Heart left ventricle (tissue), 16 donors: ENCODE results near the gene NCOA5. TPM values are rescaled to one million over a fixed set of nuclear protein-coding genes. Genes with fewer than 3 reads are reported as not detected.

Source experiments
- ATAC-seq, 4 donors: fragments of 200-7000 bp; cut with Tn5 transposase; one replicate each; pipeline ENCODE4 v1.9.1; 2020 to 2022; ENCODE audit warnings: moderate library complexity in 4 of 4, mild to moderate bottlenecking in 3 of 4, moderate number of reproducible peaks in 1 of 4
- DNase-seq, 5 donors: peaks; one replicate each; pipeline ENCODE4 v3.0.0-alpha.2; 2020
- H3K27ac ChIP-seq, 12 donors: fragments of 200-600 bp; sonication (generic) in 4 of 12; one replicate each; pipeline versions ENCODE4 v1.5.0 to v1.8.0; 2016 to 2022; ENCODE audit warnings: mild to moderate bottlenecking in 2 of 12
- H3K27me3 ChIP-seq, 9 donors: fragments of 200-600 bp; sonication (generic) in 2 of 9; one replicate each; pipeline versions ENCODE4 v1.5.1 to v1.8.0; 2016 to 2022; ENCODE audit warnings: mild to moderate bottlenecking in 3 of 9
- H3K36me3 ChIP-seq, 9 donors: fragments of 200-600 bp; sonication (generic) in 2 of 9; one replicate each; pipeline versions ENCODE4 v1.5.0 to v1.8.0; 2018 to 2022; ENCODE audit warnings: mild to moderate bottlenecking in 2 of 9
- H3K4me1 ChIP-seq, 12 donors: fragments of 200-600 bp; sonication (generic) in 4 of 12; one replicate each; pipeline versions ENCODE4 v1.5.0 to v1.8.0; 2016 to 2022; ENCODE audit warnings: mild to moderate bottlenecking in 3 of 12
- H3K4me3 ChIP-seq, 12 donors: fragments of 200-600 bp; sonication (generic) in 4 of 12; one replicate each; pipeline versions ENCODE4 v1.5.0 to v1.8.0; 2017 to 2022; ENCODE audit warnings: mild to moderate bottlenecking in 9 of 12, moderate library complexity in 4 of 12
- H3K9me3 ChIP-seq, 12 donors: fragments of 200-600 bp; sonication (generic) in 4 of 12; one replicate each; pipeline versions ENCODE4 v1.5.0 to v1.8.0; 2016 to 2022; ENCODE audit warnings: mild to moderate bottlenecking in 1 of 12
- CTCF ChIP-seq, 12 donors: fragments of 200-600 bp; sonication (generic) in 4 of 12; IDR thresholded peaks; one replicate each; pipeline versions ENCODE4 v1.5.0 to v1.8.0; 2018 to 2022; ENCODE audit warnings: antibody characterized with exemption in 12 of 12, mild to moderate bottlenecking in 5 of 12
- POLR2A ChIP-seq, 2 donors: fragments of 450-650 bp; IDR thresholded peaks; one replicate each; pipeline ENCODE4 v1.6.1; 2017; ENCODE audit warnings: antibody characterized with exemption in 2 of 2, mild to moderate bottlenecking in 2 of 2, moderate library complexity in 2 of 2
- WGBS, 4 donors: extraction: QIAGEN DNeasy Blood & Tissue Kit in 2 of 4; methylation state at CpG; one replicate each; pipeline versions ENCODE4 v1.1.5 to v1.1.7; 2013 to 2018; 5-methylcytosine and 5-hydroxymethylcytosine counted together
- intact Hi-C, 10 donors: fragments of 100-400 bp; cut with DNase I; formaldehyde crosslinking; loops; one replicate each; pipeline versions ENCODE4 v1.11.1 to v1.14.2; 2022
- polyA plus RNA-seq, 2 donors: library from polyadenylated mRNA; stranded (reverse); fragments of 200-250 nt; gene quantifications; one replicate each; pipeline ENCODE4 v1.2.3, GENCODE V29; 2013
- total RNA-seq, 9 donors: library from RNA; depleted of rRNA in 2 of 9; stranded (reverse); fragments of >200 nt in 2 of 9; fragmentation: NEBNext Ultra II Directional in 3 of 9; extraction: Animal tissue kit (Norgen Biotek cat#: 25700) in 3 of 9; gene quantifications; one replicate each; pipeline versions ENCODE4 v1.1.0 to v1.2.4, GENCODE V29; 2016 to 2023
- donor health status: ischemic (EF 13 %, LVEDD 7.1; RV severe dilation, severe dysfunction).
- donor health status: healthy with polysubstance abuse.
- donor health status: DM: no; HTN: yes; CAD: no.
- donor health status: DM: no; HTN: no; CAD: no.
- donor health status: ischemic (EF 25% LVEDD 6.9; RV normal size, moderate dysfunction).
- donor health status: ischemic (EF 25% LVEDD 5.7; RV mildly dilated, moderate dysfunction).
- donor health status: healthy.
- donor health status: DM: yes; HTN: yes; CAD: no.
- donor health status: ischemic (EF 35%, LVEDD 5.7; RV mildly dilated, moderate dysfunction).
- donor health status: nonischemic (EF 11% LVEDD 7.7; RV severe dilation, severe dysfunction).
- donor health status: DM: yes; HTN: yes; CAD: no.
- donor health status: PGD.
- donor health status: ischemic (EF 29% LVEDD 5.4; RV normal size, mild dysfunction).
- donor health status: nonischemic (EF 23%, LVEDD 6.1; RV moderate dilation, normal function).

NCOA5 gene
- total and polyA plus RNA-seq, 11 donors, result 5.7 to 17.4 (median 12.3) TPM

DNA sequence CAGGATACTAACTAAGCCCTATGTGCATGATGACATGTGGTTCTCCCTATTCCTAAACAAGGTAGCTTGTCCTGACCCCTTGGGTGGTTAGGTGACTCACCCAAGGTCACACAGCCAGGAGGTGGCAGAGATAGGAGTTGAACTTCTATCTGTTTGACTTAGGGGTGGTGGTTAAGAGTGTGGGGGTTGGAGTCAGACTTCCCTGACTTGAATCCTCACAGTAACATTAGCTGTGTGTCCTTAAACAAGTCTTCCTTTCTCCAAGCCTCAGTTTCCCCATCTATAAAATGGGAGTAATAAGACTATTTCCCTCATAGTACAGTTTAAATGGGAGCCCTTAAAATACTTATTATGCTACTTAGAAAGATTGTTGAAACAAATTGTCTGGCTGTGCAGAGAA lies 38.9 kb downstream of the NCOA5 start:
- H3K4me1 ChIP-seq, result no peaks in the 10 kb centered on the region
- no peak overlapping the region for H3K4me3 ChIP-seq
- H3K36me3 ChIP-seq, result no peaks in the 10 kb centered on the region
- peaks cover 0 to 77% (median 6%) of the 10 kb centered on the region in 9 donors for H3K27me3 ChIP-seq
- no peak for DNase-seq
- intact Hi-C loops, result no loop called here
- H3K9me3 ChIP-seq, result no peaks in the 10 kb centered on the region
- H3K27ac ChIP-seq, result no peak overlapping the region
- ATAC-seq, result no peak
- TF ChIP-seq POLR2A (IDR thresholded peaks at IDR 0.05) (no peak), CTCF (IDR thresholded peaks at IDR 0.05) (no peak)

- Histone ChIP-seq H3K27me3 (peaks cover 0 to 78% (median 6%) of the 10 kb centered on the region in 9 donors), H3K9me3 (no peaks in the 10 kb centered on the region), H3K36me3 (no peaks in the 10 kb centered on the region), H3K27ac (no peak overlapping the region), H3K4me3 (no peak overlapping the region), H3K4me1 (no peaks in the 10 kb centered on the region)
- DNase-seq, result no peak
- TF ChIP-seq CTCF (IDR thresholded peaks at IDR 0.05) (no peak), POLR2A (IDR thresholded peaks at IDR 0.05) (no peak)
- no peak for ATAC-seq
- intact Hi-C loops, result no loop called here
- 45 to 64% (median 57%) methylated on average over 10 of the region's 10 CpGs for WGBS, 4 donors
Observed at GRCh38 chr20:46050444-46050843, 39.3 kb downstream of the NCOA5 start.

DNA sequence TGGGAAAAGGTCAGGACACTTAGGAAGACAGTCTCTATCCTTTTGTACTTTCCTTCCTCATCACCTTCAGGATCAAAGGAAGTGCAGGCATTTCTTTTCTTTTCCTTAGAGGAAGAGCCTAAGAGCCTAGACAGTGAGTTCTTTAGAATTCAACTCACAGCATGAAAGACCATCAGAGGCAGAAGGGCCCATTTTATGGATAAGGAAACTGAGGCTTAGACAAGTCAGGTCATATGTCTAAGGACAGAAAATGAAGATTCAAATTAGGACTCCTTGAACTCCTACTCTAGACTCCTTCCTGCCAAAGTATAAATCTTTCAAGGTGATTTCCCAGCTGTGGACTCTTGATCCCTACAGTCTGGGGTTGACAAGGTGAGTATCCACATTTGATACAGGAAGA lies 39.9 kb downstream of the NCOA5 start:
- peaks cover 0 to 77% (median 5%) of the 10 kb centered on the region in 9 donors for H3K27me3 ChIP-seq
- no peak for TF ChIP-seq CTCF (IDR thresholded peaks at IDR 0.05)
- TF ChIP-seq POLR2A (IDR thresholded peaks at IDR 0.05), result no peak
- intact Hi-C loops, result loop anchor here in 1 of 10 donors (5.0 kb wide), 1 partner anchor 53 kb away; no protein-coding TSS in a partner anchor
- ATAC-seq (no peak), DNase-seq (no peak)
- no peak overlapping the region for H3K4me3 ChIP-seq
- no peaks in the 10 kb centered on the region for H3K4me1 ChIP-seq
- H3K36me3 ChIP-seq, result no peaks in the 10 kb centered on the region
- no peak overlapping the region for H3K27ac ChIP-seq
- no peaks in the 10 kb centered on the region for H3K9me3 ChIP-seq

DNA sequence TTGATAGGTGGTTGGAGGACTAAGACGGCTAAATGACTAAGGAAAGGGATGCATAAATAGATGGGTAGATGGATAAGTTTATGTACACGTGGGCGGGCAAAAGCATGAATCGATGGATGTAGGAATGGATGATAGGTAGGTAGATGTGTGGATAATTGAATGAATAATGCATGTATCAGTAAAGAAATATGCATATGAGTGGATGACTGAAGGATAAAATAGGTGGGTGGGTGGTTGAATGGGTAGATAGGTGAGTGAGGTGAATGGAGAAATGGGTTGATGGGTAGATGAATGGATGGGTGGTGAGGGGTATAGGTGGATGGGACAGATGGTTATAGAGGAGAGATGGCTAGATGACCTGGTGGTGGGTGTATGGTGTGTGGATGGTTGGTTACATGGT lies 40.6 kb downstream of the NCOA5 start:
- Histone ChIP-seq H3K36me3 (no peaks in the 10 kb centered on the region), H3K9me3 (no peaks in the 10 kb centered on the region), H3K27me3 (peaks cover 0 to 72% (median 5%) of the 10 kb centered on the region in 9 donors), H3K4me1 (no peaks in the 10 kb centered on the region), H3K27ac (no peak overlapping the region), H3K4me3 (no peak overlapping the region)
- TF ChIP-seq POLR2A (IDR thresholded peaks at IDR 0.05) (no peak), CTCF (IDR thresholded peaks at IDR 0.05) (no peak)
- intact Hi-C loops, result loop anchor here in 1 of 10 donors (5.0 kb wide), 1 partner anchor 52 kb away; no protein-coding TSS in a partner anchor
- WGBS, 4 donors, result 88 to 92% (median 88%) methylated on average over 4 of the region's 4 CpGs
- ATAC-seq (no peak), DNase-seq (no peak)
